ENCODE results near the gene ECT2L. TPM values are rescaled to one million over a fixed set of nuclear protein-coding genes. Genes with fewer than 3 reads are reported as not detected.

ECT2L gene
- total RNA-seq, 5 donors from 2014 or later (not counting 1 experiment from before 2014, with no cell fraction given): 0.06 TPM; not detected in 3

- no peak overlapping the region for H3K4me3 ChIP-seq (ENCODE audit: control insufficient read depth in 1 of 2, extremely low read depth in 1 of 2, low read length in 1 of 2)
- H3K9me3 ChIP-seq: no peaks in the 10 kb centered on the region
- DNase-seq (no peak), ATAC-seq (replicated peaks in 1 of 4) (no peak)
- H3K27me3 ChIP-seq (replicated peaks in 1 of 2; ENCODE audit: control insufficient read depth in 2 of 2, extremely low read depth in 1 of 2, insufficient read depth in 2 of 2, low read length in 1 of 2): no peaks in the 10 kb centered on the region
- Mint-ChIP-seq H3K27ac (peak overlapping the region in 1 of 2 donors; percentile 18), H3K9me3 (no peaks in the 10 kb centered on the region), H3K36me3 (no peaks in the 10 kb centered on the region), H3K4me3 (no peak overlapping the region), H3K4me1 (no peaks in the 10 kb centered on the region), H3K27me3 (no peaks in the 10 kb centered on the region)
- POLR2A ChIA-PET: no interaction called here
- no peak overlapping the region for H3K27ac ChIP-seq (ENCODE audit: low read length)
- CTCF ChIA-PET: no interaction called here
- 91% methylated on average over 4 of the region's 13 CpGs for WGBS (ENCODE audit: insufficient coverage)
- no peaks in the 10 kb centered on the region for H3K4me1 ChIP-seq (ENCODE audit: control insufficient read depth in 1 of 2, extremely low read depth in 1 of 2, insufficient read depth in 2 of 2, low read length in 2 of 2)
- H3K36me3 ChIP-seq (ENCODE audit: control insufficient read depth in 2 of 2, extremely low read depth in 1 of 2, insufficient read depth in 1 of 2, low read length in 1 of 2): no peaks in the 10 kb centered on the region
Measured at GRCh38 chr6:138885156-138885819, 89.4 kb downstream of the ECT2L start.

GRCh38 chr6:138891255-138891986 lies 95.5 kb downstream of the ECT2L start:
- ATAC-seq (replicated peaks in 1 of 4): no peak
- POLR2A ChIA-PET: interaction anchor here in 1 of 2 donors (0.6 kb wide), 1 partner anchor 319 kb away, joined by 3 read pairs; no protein-coding TSS in a partner anchor
- Mint-ChIP-seq H3K4me3 (no peak overlapping the region), H3K36me3 (no peaks in the 10 kb centered on the region), H3K4me1 (no peaks in the 10 kb centered on the region), H3K9me3 (peaks cover 0 to 10% (median 5%) of the 10 kb centered on the region in 3 donors), H3K27ac (peak overlapping the region in 1 of 2 donors; percentile 21), H3K27me3 (no peaks in the 10 kb centered on the region)
- CTCF ChIA-PET: no interaction called here
- no peak for DNase-seq
- Histone ChIP-seq H3K9me3 (no peaks in the 10 kb centered on the region), H3K27ac (ENCODE audit: low read length) (no peak overlapping the region), H3K27me3 (replicated peaks in 1 of 2; ENCODE audit: control insufficient read depth in 2 of 2, extremely low read depth in 1 of 2, insufficient read depth in 2 of 2, low read length in 1 of 2) (no peaks in the 10 kb centered on the region), H3K4me3 (ENCODE audit: control insufficient read depth in 1 of 2, extremely low read depth in 1 of 2, low read length in 1 of 2) (no peak overlapping the region), H3K36me3 (ENCODE audit: control insufficient read depth in 2 of 2, extremely low read depth in 1 of 2, insufficient read depth in 1 of 2, low read length in 1 of 2) (no peaks in the 10 kb centered on the region), H3K4me1 (ENCODE audit: control insufficient read depth in 1 of 2, extremely low read depth in 1 of 2, insufficient read depth in 2 of 2, low read length in 2 of 2) (no peaks in the 10 kb centered on the region)
- WGBS (ENCODE audit: insufficient coverage): no CpG with 5 or more reads among the region's 3 CpGs

GRCh38 chr6:138896104-138896756 lies 100.3 kb downstream of the ECT2L start:
- Mint-ChIP-seq H3K27ac (no peak overlapping the region), H3K9me3 (peaks cover 0 to 10% (median 5%) of the 10 kb centered on the region in 3 donors), H3K4me3 (no peak overlapping the region), H3K36me3 (peaks cover 29% of the 10 kb centered on the region), H3K27me3 (no peaks in the 10 kb centered on the region), H3K4me1 (no peaks in the 10 kb centered on the region)
- H3K9me3 ChIP-seq: no peaks in the 10 kb centered on the region
- H3K36me3 ChIP-seq (ENCODE audit: control insufficient read depth in 2 of 2, extremely low read depth in 1 of 2, insufficient read depth in 1 of 2, low read length in 1 of 2): peaks cover 7% of the 10 kb centered on the region in 2 donors
- DNase-seq (no peak), ATAC-seq (replicated peaks in 1 of 4) (no peak)
- CTCF ChIA-PET: interaction anchor here in 1 of 2 donors (0.9 kb wide), 1 partner anchor 468 kb away, joined by 4 read pairs; no protein-coding TSS in a partner anchor
- no peaks in the 10 kb centered on the region for H3K4me1 ChIP-seq (ENCODE audit: control insufficient read depth in 1 of 2, extremely low read depth in 1 of 2, insufficient read depth in 2 of 2, low read length in 2 of 2)
- 94% methylated on average over 6 of the region's 8 CpGs for WGBS (ENCODE audit: insufficient coverage)
- no peaks in the 10 kb centered on the region for H3K27me3 ChIP-seq (replicated peaks in 1 of 2; ENCODE audit: control insufficient read depth in 2 of 2, extremely low read depth in 1 of 2, insufficient read depth in 2 of 2, low read length in 1 of 2)
- POLR2A ChIA-PET: interaction anchor here in 1 of 2 donors (0.6 to 0.7 kb wide), 3 partner anchors 146 to 284 kb away, joined by 7 to 8 read pairs (median 7); no protein-coding TSS in a partner anchor
- no peak overlapping the region for H3K27ac ChIP-seq (ENCODE audit: low read length)
- H3K4me3 ChIP-seq (ENCODE audit: control insufficient read depth in 1 of 2, extremely low read depth in 1 of 2, low read length in 1 of 2): no peak overlapping the region

- DNase-seq: no peak
- ChIA-PET POLR2A (no interaction called here), CTCF (no interaction called here)
- Mint-ChIP-seq H3K36me3 (peaks cover 36% of the 10 kb centered on the region), H3K27ac (no peak overlapping the region), H3K27me3 (no peaks in the 10 kb centered on the region), H3K4me3 (no peak overlapping the region), H3K9me3 (peaks cover 0 to 3% (median 0%) of the 10 kb centered on the region in 3 donors), H3K4me1 (no peaks in the 10 kb centered on the region)
- no peak for ATAC-seq (replicated peaks in 1 of 4)
- Histone ChIP-seq H3K4me3 (ENCODE audit: control insufficient read depth in 1 of 2, extremely low read depth in 1 of 2, low read length in 1 of 2) (no peak overlapping the region), H3K27ac (ENCODE audit: low read length) (no peak overlapping the region), H3K9me3 (no peaks in the 10 kb centered on the region), H3K36me3 (ENCODE audit: control insufficient read depth in 2 of 2, extremely low read depth in 1 of 2, insufficient read depth in 1 of 2, low read length in 1 of 2) (peaks cover 13 to 14% of the 10 kb centered on the region in 2 donors), H3K27me3 (replicated peaks in 1 of 2; ENCODE audit: control insufficient read depth in 2 of 2, extremely low read depth in 1 of 2, insufficient read depth in 2 of 2, low read length in 1 of 2) (no peaks in the 10 kb centered on the region), H3K4me1 (ENCODE audit: control insufficient read depth in 1 of 2, extremely low read depth in 1 of 2, insufficient read depth in 2 of 2, low read length in 2 of 2) (no peaks in the 10 kb centered on the region)
Measured at GRCh38 chr6:138897031-138897430, 101.1 kb downstream of the ECT2L start.

GRCh38 chr6:138907167-138907566 lies 111.3 kb downstream of the ECT2L start:
- Histone ChIP-seq H3K9me3 (no peaks in the 10 kb centered on the region), H3K4me3 (ENCODE audit: control insufficient read depth in 1 of 2, extremely low read depth in 1 of 2, low read length in 1 of 2) (no peak overlapping the region), H3K4me1 (ENCODE audit: control insufficient read depth in 1 of 2, extremely low read depth in 1 of 2, insufficient read depth in 2 of 2, low read length in 2 of 2) (no peaks in the 10 kb centered on the region), H3K27me3 (replicated peaks in 1 of 2; ENCODE audit: control insufficient read depth in 2 of 2, extremely low read depth in 1 of 2, insufficient read depth in 2 of 2, low read length in 1 of 2) (no peaks in the 10 kb centered on the region), H3K36me3 (ENCODE audit: control insufficient read depth in 2 of 2, extremely low read depth in 1 of 2, insufficient read depth in 1 of 2, low read length in 1 of 2) (peaks cover 13 to 71% of the 10 kb centered on the region in 2 donors), H3K27ac (ENCODE audit: low read length) (no peak overlapping the region)
- ChIA-PET POLR2A (interaction anchor here in 1 of 2 donors (0.6 kb wide), 1 partner anchor 1837 kb away, joined by 7 read pairs; no protein-coding TSS in a partner anchor), CTCF (interaction anchor here in 1 of 2 donors (0.7 kb wide), 1 partner anchor 164 kb away, joined by 10 read pairs; no protein-coding TSS in a partner anchor)
- ATAC-seq (replicated peaks in 1 of 4) (no peak), DNase-seq (no peak)
- Mint-ChIP-seq H3K4me1 (no peaks in the 10 kb centered on the region), H3K4me3 (no peak overlapping the region), H3K27me3 (no peaks in the 10 kb centered on the region), H3K36me3 (peaks cover 67% of the 10 kb centered on the region), H3K27ac (peak overlapping the region in 1 of 2 donors; percentile 29), H3K9me3 (no peaks in the 10 kb centered on the region)
- WGBS (ENCODE audit: insufficient coverage): 100% methylated on average over 2 of the region's 7 CpGs

GRCh38 chr6:138909511-138909910 lies 113.6 kb downstream of the ECT2L start:
- ATAC-seq (replicated peaks in 1 of 4) (no peak), DNase-seq (no peak)
- Mint-ChIP-seq H3K27ac (no peak overlapping the region), H3K36me3 (peaks cover 75% of the 10 kb centered on the region), H3K4me3 (no peak overlapping the region), H3K27me3 (no peaks in the 10 kb centered on the region), H3K9me3 (no peaks in the 10 kb centered on the region), H3K4me1 (no peaks in the 10 kb centered on the region)
- Histone ChIP-seq H3K4me1 (ENCODE audit: control insufficient read depth in 1 of 2, extremely low read depth in 1 of 2, insufficient read depth in 2 of 2, low read length in 2 of 2) (no peaks in the 10 kb centered on the region), H3K4me3 (ENCODE audit: control insufficient read depth in 1 of 2, extremely low read depth in 1 of 2, low read length in 1 of 2) (no peak overlapping the region), H3K9me3 (no peaks in the 10 kb centered on the region), H3K36me3 (ENCODE audit: control insufficient read depth in 2 of 2, extremely low read depth in 1 of 2, insufficient read depth in 1 of 2, low read length in 1 of 2) (peaks cover 17 to 78% of the 10 kb centered on the region in 2 donors), H3K27ac (ENCODE audit: low read length) (no peak overlapping the region), H3K27me3 (replicated peaks in 1 of 2; ENCODE audit: control insufficient read depth in 2 of 2, extremely low read depth in 1 of 2, insufficient read depth in 2 of 2, low read length in 1 of 2) (no peaks in the 10 kb centered on the region)
- WGBS (ENCODE audit: insufficient coverage): no CpG with 5 or more reads among the region's 4 CpGs
- POLR2A ChIA-PET: no interaction called here
- CTCF ChIA-PET: interaction anchor here in 1 of 2 donors (0.6 kb wide), 1 partner anchor 45 kb away, joined by 6 read pairs; no protein-coding TSS in a partner anchor
